ENCODE measurements around the gene ARL5A. TPM values are rescaled to one million over a fixed set of nuclear protein-coding genes. Genes with fewer than 3 reads are reported as not detected.

Gene ARL5A
- total and polyA plus RNA-seq, 9 of the 15 experiments (the other 6 are each of a cell fraction or from before 2014, with no cell fraction given): 16.3 to 117 (median 88.4) TPM

- TF ChIP-seq HSF4 (CRISPR knock-in tag; IDR thresholded peaks at IDR 0.05; ENCODE audit: borderline replicate concordance) (peak; percentile 76; the same call in 1 of the 2 replicates), SIX5 (IDR thresholded peaks at IDR 0.05; ENCODE audit: borderline replicate concordance in 1 of 2, insufficient read depth in 1 of 2, low read depth in 1 of 2, low read length in 2 of 2) (no peak), HINFP (tag; conservative IDR thresholded peaks at IDR 0.05; ENCODE audit: low read depth) (peak; percentile 57), PKNOX1 (IDR thresholded peaks at IDR 0.05) (peak; percentile 87; the same call in 1 of the 2 replicates), KLF13 (tag; IDR thresholded peaks at IDR 0.05; ENCODE audit: borderline replicate concordance, low read depth) (no peak), ZNF592 (IDR thresholded peaks at IDR 0.05) (peak; percentile 94), CREM (IDR thresholded peaks at IDR 0.05; ENCODE audit: low read depth) (peak; percentile 40; the same call in 1 of the 2 replicates), ID3 (CRISPR knock-in tag; IDR thresholded peaks at IDR 0.05) (no peak), ID3 (tag; IDR thresholded peaks at IDR 0.05) (peak; percentile 98), POLR2AphosphoS5 (IDR thresholded peaks at IDR 0.05; ENCODE audit: control insufficient read depth, insufficient read depth, low read depth, low read length) (peak; percentile 91), COPS2 (conservative IDR thresholded peaks at IDR 0.05) (no peak)
- TF ChIP-seq, protein P1, sequence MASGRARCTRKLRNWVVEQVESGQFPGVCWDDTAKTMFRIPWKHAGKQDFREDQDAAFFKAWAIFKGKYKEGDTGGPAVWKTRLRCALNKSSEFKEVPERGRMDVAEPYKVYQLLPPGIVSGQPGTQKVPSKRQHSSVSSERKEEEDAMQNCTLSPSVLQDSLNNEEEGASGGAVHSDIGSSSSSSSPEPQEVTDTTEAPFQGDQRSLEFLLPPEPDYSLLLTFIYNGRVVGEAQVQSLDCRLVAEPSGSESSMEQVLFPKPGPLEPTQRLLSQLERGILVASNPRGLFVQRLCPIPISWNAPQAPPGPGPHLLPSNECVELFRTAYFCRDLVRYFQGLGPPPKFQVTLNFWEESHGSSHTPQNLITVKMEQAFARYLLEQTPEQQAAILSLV (tag; IDR thresholded peaks at IDR 0.05): peak; percentile 83
These were observed 12.3 kb downstream of the ARL5A start (continued) for GRCh38 chr2:151815821-151816489.

Data from K562 (cell line).